GM21786 (cell line): ENCODE data around the gene YPEL4.

Experiments
- ATAC-seq: cut with Tn5 transposase; IDR thresholded peaks from one replicate; pipeline ENCODE4 v1.9.1; 2021; ENCODE audit not compliant: unreplicated experiment

Gene YPEL4

DNA sequence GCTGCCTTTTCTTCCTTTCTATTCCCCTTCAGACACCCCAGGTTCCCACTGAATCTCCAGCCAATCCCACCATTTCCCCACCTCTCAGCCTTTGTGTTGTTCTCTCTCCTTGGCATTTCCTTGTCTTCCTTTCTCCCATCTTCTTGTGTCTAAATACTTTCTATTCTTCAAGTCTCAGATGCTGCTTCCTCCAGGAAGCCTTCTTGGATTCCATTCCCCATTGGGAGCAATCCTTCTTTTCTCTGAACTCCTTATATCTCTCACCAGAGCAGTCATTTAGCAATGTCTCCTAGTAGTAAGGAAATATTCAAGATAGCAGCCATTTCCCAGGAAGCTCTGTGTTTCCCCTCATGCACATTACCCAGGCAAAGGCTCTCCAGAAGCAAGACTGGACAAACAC, 15.4 kb downstream of the YPEL4 start:
- ATAC-seq, result no peak

GRCh38 chr11:57633394-57634070, 16.2 kb downstream of the YPEL4 start:
- ATAC-seq, result no peak

DNA sequence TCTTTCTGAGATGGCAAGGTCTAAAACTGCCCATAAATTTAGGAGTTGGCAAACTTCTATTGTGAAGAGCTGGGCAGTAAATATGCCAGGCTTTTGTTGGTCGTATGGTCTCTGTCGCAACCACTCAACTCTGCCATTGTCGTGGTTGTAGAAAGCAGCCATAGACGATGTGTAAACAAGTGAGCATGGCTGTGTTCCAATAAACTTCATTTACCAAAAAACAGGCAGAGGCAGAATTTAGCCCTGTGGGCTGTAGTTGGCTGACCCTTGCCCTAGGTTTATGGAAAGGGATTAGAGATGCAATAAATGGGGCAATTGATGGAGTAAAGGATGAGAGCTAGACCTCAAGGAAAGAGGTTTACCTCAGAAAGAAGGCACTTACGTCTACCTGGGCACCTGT, 17.6 kb downstream of the YPEL4 start:
- ATAC-seq, result no peak

GRCh38 chr11:57630171-57630570, 19.5 kb downstream of the YPEL4 start:
- ATAC-seq, result no peak

DNA sequence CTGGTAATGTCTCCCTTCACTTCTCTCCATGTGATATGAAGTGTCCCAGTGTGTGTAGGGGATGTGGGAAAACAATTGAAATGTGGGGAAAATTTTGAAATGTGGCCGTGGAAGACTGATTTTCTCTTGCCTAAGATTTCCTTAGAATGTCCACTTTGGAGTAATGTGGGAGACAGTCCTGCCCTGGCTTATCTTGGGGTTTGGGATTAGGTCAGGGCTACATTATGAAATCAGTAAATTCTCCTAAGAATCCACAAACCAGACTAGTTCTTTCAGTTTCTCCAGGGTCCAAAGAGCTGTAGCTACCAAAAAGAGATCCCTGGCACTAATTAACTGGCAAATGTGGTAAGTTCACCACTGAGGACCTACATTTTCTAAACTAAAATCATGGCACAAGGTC, 22.8 kb downstream of the YPEL4 start:
- no peak for ATAC-seq

DNA sequence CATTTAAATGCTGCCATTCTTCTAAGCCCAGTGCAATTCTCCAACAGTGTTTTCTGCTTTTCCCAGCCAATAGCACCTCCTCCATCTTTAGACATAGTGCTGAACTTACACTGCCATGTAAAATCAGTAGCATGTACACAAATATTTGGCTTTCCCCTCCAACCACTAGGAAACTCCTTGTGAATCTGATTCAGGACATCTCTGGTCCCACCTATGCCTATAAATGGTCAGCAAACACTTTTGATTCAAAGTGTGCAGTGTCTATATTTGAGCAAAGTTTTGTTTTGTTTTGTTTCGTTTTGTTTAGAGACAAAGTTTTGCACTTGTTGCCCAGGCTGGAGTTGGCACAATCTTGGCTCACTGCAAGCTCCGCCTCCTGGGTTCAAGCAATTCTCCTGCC, 24.8 kb downstream of the YPEL4 start:
- ATAC-seq, result no peak

DNA sequence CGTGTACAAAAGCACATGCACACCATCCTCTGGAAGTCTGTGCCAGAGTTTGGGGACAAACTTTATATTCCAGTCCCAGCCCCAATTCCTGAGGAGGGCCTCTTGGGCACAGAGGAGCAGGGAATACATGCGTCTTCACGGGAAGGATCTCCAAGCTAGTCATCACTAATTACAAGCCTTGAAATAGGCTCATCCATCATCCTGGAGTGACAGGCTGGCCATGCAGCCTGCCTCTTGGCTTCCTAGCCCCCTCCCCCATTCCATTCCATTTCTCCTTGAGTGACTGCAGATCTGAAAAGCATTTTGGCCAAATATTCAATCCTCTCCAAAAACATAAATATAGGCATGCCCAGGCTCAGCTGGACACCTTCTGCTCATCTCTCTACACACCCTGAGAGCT, 27.4 kb downstream of the YPEL4 start:
- no peak for ATAC-seq

DNA sequence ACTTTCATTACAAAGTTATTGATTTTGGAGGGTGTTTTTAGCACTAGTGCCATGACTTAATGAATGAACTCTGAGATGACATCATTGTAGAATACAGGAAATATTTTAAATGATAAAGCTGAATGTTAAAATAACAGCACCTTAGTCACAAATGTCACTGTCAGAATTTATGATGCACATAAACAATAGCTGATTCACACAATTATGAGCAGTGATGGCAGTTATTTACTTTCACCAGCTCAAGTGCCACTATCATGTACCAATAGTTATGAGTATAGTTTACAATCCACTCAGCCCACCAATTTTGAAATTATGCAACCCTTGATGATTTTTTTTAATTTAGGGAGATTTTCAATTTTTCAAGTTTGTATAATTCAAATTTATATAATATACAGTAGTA, 29.2 kb downstream of the YPEL4 start:
- no peak for ATAC-seq

GRCh38 chr11:57619331-57619730, 30.4 kb downstream of the YPEL4 start:
- ATAC-seq, result no peak

GRCh38 chr11:57618438-57618837, 31.3 kb downstream of the YPEL4 start:
- no peak for ATAC-seq

DNA sequence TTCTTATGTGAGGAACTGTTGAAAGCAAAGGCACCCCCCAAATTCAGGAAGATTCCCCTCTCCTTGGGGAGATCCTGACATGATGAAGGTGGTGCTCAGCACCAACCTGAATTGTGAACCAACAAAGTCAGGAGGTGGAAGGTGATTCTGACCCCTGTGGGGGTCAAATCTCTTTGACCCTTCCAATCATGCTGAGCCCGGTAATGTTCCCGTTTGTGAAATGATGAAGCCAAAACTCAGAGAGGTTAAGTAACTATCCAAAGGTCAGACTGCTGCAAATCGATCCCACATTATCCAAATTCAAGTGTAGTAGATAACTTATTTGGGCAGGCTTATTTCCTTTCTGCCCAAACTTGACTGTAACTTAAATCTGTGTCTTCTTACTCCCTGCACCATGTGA, 33.1 kb downstream of the YPEL4 start:
- ATAC-seq, result no peak

GRCh38 chr11:57615308-57615707, 34.4 kb downstream of the YPEL4 start:
- no peak for ATAC-seq

- ATAC-seq, result no peak
Measured at GRCh38 chr11:57614234-57614772, 35.4 kb downstream of the YPEL4 start.

DNA sequence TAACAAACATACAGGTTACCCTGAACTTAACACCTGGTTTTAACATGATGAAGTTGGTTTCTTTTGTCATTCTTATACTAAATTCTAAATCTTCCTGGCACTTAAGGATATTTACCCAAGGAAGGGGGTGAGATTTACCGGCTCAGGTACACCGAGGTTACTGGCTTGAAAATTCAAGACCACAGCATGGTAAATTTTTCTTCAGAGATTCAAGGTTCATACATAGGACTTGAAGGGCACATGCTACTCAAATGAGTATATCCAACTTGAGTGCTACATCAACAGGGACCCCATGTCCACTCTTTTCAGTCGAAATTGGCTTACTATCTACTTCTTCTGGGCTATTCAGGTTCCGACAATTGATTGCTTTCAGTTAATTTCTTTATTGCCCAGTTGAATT, 39.5 kb downstream of the YPEL4 start:
- ATAC-seq, result no peak

GRCh38 chr11:57605028-57605420, 44.7 kb downstream of the YPEL4 start:
- ATAC-seq, result no peak

- ATAC-seq, result no peak
Measured at GRCh38 chr11:57604296-57605027, 45.2 kb downstream of the YPEL4 start.

DNA sequence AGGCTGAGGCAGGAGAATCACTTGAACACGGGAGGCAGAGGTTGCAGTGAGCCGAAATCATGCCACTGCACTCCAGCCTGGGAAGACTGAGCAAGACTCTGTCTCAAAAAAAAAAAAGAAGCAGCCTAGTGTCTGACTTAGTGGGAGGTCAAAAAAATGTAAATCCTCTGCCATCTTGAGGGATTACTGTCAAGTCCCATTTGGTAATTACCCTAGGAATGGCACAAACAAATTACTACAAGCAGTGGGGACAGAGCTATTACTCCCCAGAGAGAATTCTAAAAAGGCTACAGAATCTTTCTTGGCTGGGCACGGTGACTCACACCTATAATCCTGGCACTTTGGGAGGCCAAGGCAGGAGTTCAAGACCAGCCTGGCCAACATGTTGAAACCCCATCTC, 48.4 kb downstream of the YPEL4 start:
- no peak for ATAC-seq

GRCh38 chr11:57599381-57599780, 50.3 kb downstream of the YPEL4 start:
- ATAC-seq, result no peak

- ATAC-seq, result no peak
Measured at GRCh38 chr11:57598831-57599155, 50.9 kb downstream of the YPEL4 start.

- no peak for ATAC-seq
Measured at GRCh38 chr11:57597916-57598830, 51.5 kb downstream of the YPEL4 start.

DNA sequence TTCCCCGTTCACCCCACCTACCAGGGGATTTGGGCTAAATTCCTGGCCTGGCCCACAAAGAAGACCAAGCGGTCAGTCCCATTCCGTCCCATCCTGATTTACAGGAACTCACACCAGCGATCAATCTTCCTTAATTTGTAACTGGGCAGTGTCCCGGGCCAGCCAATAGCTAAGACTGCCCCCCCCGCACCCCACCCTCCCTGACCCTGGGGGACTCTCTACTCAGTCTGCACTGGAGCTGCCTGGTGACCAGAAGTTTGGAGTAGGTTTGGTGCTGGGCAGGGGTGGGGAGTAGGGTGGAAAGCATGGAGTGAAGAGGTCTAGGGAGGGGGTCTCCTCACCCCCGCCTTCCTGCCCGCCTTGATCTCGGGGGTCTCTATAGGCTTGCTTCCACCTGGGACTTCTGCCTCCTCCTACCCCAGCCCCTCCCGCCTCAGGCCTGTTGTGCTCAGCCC, 52.2 kb downstream of the YPEL4 start, which contains the start of gene SERPING1:
Gene SERPING1, plus strand, starts transcription at position 225 of the 455 bp plus-strand sequence. CDS start 586 bp downstream, outside the sequence.
- ATAC-seq, result no peak
